ENCODE results near the gene TGFBR3L. TPM values are rescaled to one million over a fixed set of nuclear protein-coding genes. Genes with fewer than 3 reads are reported as not detected.

TGFBR3L gene
- total RNA-seq, 1 donor from 2014 or later: 1.8 TPM

- H3K4me1 ChIP-seq: peaks cover 7% of the 10 kb centered on the region
- Mint-ChIP-seq H3K27ac (no peak overlapping the region), H3K27me3 (ENCODE audit: insufficient read depth, low read depth) (peaks cover 32% of the 10 kb centered on the region), H3K9me3 (no peaks in the 10 kb centered on the region), H3K4me3 (no peak overlapping the region), H3K4me1 (peaks cover 11% of the 10 kb centered on the region), H3K36me3 (peaks cover 12% of the 10 kb centered on the region)
- no peak overlapping the region for H3K4me2 ChIP-seq
- no peak overlapping the region for H3K9ac ChIP-seq
- no peak for TF ChIP-seq EZH2phosphoT487 (IDR thresholded peaks at IDR 0.05)
- TF ChIP-seq CTCF (IDR thresholded peaks at IDR 0.05): no peak
- TF ChIP-seq EZH2 (IDR thresholded peaks at IDR 0.05): no peak
- peaks cover 29% of the 10 kb centered on the region for H4K20me1 ChIP-seq (ENCODE audit: low read depth)
- no peak for DNase-seq (ENCODE audit: low spot score)
- H3F3A ChIP-seq (ENCODE audit: low read depth): peaks cover 20% of the 10 kb centered on the region
- H3K4me3 ChIP-seq: no peak overlapping the region
- H3K27me3 ChIP-seq: peaks cover 57% of the 10 kb centered on the region
- H3K27ac ChIP-seq: no peak overlapping the region
- no peaks in the 10 kb centered on the region for H3K9me3 ChIP-seq (ENCODE audit: low read depth)
- H3K36me3 ChIP-seq: no peaks in the 10 kb centered on the region
- H3K79me2 ChIP-seq (ENCODE audit: low read depth): no peaks in the 10 kb centered on the region
- H2AFZ ChIP-seq (replicated peaks): no peak overlapping the region
These were observed 531 bp upstream of the TGFBR3L start for GRCh38 chr19:7914099-7914498.

GRCh38 chr19:7915250-7916102 is 846 bp downstream of the TGFBR3L start:
- peaks cover 33% of the 10 kb centered on the region for H3F3A ChIP-seq (ENCODE audit: low read depth)
- peak overlapping the region; percentile 59 for H3K4me3 ChIP-seq
- H3K4me1 ChIP-seq: peaks cover 11% of the 10 kb centered on the region
- no peak overlapping the region for H3K27ac Mint-ChIP-seq
- H3K27me3 Mint-ChIP-seq (ENCODE audit: insufficient read depth, low read depth): peaks cover 40% of the 10 kb centered on the region
- peaks cover 18% of the 10 kb centered on the region for H3K4me1 Mint-ChIP-seq
- H3K79me2 ChIP-seq (ENCODE audit: low read depth): no peaks in the 10 kb centered on the region
- H3K36me3 ChIP-seq: no peaks in the 10 kb centered on the region
- H3K4me2 ChIP-seq: peak overlapping the region; percentile 99
- no peak overlapping the region for H3K9ac ChIP-seq
- H3K27me3 ChIP-seq: peaks cover 64% of the 10 kb centered on the region
- peaks cover 27% of the 10 kb centered on the region for H4K20me1 ChIP-seq (ENCODE audit: low read depth)
- DNase-seq (ENCODE audit: low spot score): no peak
- H3K9me3 ChIP-seq (ENCODE audit: low read depth): no peaks in the 10 kb centered on the region
- H3K36me3 Mint-ChIP-seq: peaks cover 12% of the 10 kb centered on the region
- no peak overlapping the region for H2AFZ ChIP-seq (replicated peaks)
- peak overlapping the region; percentile 76 for H3K4me3 Mint-ChIP-seq
- no peaks in the 10 kb centered on the region for H3K9me3 Mint-ChIP-seq
- H3K27ac ChIP-seq: no peak overlapping the region
- TF ChIP-seq EZH2phosphoT487 (IDR thresholded peaks at IDR 0.05) (no peak), CTCF (IDR thresholded peaks at IDR 0.05) (no peak), EZH2 (IDR thresholded peaks at IDR 0.05) (no peak)

GRCh38 chr19:7916103-7916954 is 1.7 kb downstream of the TGFBR3L start:
- no peak overlapping the region for H3K27ac Mint-ChIP-seq
- Histone ChIP-seq H3K79me2 (ENCODE audit: low read depth) (no peaks in the 10 kb centered on the region), H2AFZ (replicated peaks) (peak overlapping the region; percentile 87), H3K9ac (no peak overlapping the region), H3K27me3 (peaks cover 64% of the 10 kb centered on the region), H3K4me1 (peaks cover 12% of the 10 kb centered on the region), H4K20me1 (ENCODE audit: low read depth) (peaks cover 32% of the 10 kb centered on the region), H3K36me3 (no peaks in the 10 kb centered on the region), H3K4me2 (peak overlapping the region; percentile 99), H3F3A (ENCODE audit: low read depth) (peaks cover 39% of the 10 kb centered on the region), H3K9me3 (ENCODE audit: low read depth) (no peaks in the 10 kb centered on the region), H3K27ac (no peak overlapping the region), H3K4me3 (peak overlapping the region; percentile 59)
- H3K4me1 Mint-ChIP-seq: peaks cover 21% of the 10 kb centered on the region
- H3K4me3 Mint-ChIP-seq: peak overlapping the region; percentile 46
- H3K27me3 Mint-ChIP-seq (ENCODE audit: insufficient read depth, low read depth): peaks cover 40% of the 10 kb centered on the region
- peak; percentile 74 for DNase-seq (ENCODE audit: low spot score)
- H3K9me3 Mint-ChIP-seq: no peaks in the 10 kb centered on the region
- peaks cover 10% of the 10 kb centered on the region for H3K36me3 Mint-ChIP-seq
- TF ChIP-seq CTCF (IDR thresholded peaks at IDR 0.05): peak; percentile 25
- TF ChIP-seq EZH2 (IDR thresholded peaks at IDR 0.05): peak; percentile 88
- TF ChIP-seq EZH2phosphoT487 (IDR thresholded peaks at IDR 0.05): peak; percentile 79

Data from neural progenitor cell (in vitro differentiated cells).